Activated CD8-positive, alpha-beta T cell treated with anti-CD3 and anti-CD28 coated beads for 36 hours (primary cell): ENCODE measurements around the gene DPP6. TPM values are rescaled to one million over a fixed set of nuclear protein-coding genes. Genes with fewer than 3 reads are reported as not detected.

ENCODE experiments used
- ATAC-seq: fragments of 200-7000 bp; cut with Tn5 transposase; one replicate; pipeline ENCODE4 v1.10.0; 2021; ENCODE audit warnings: mild to moderate bottlenecking, moderate library complexity
- CTCF ChIA-PET: fragments of 350-600 bp; sonication (Branson Sonifier 250); formaldehyde crosslinking; loops from one replicate; lab custom pipeline; 2021; ENCODE audit warnings: antibody characterized with exemption; lab: Charles Lee
- POLR2A ChIA-PET: fragments of 350-600 bp; sonication (Branson Sonifier 250); formaldehyde crosslinking; loops from one replicate; lab custom pipeline; 2021; ENCODE audit warnings: antibody characterized with exemption; lab: Charles Lee
- DNase-seq: peaks from one replicate; pipeline ENCODE4 v3.0.0-alpha.2; 2020
- H3K27ac Mint-ChIP-seq: one replicate; pipeline ENCODE4 v1.8.0; 2021; ENCODE audit warnings: mild to moderate bottlenecking, mixed read lengths
- H3K27me3 Mint-ChIP-seq: one replicate; pipeline ENCODE4 v1.8.0; 2021; ENCODE audit warnings: mixed read lengths
- H3K36me3 Mint-ChIP-seq: one replicate; pipeline ENCODE4 v1.8.0; 2021; ENCODE audit warnings: low read depth, mixed read lengths
- H3K4me1 Mint-ChIP-seq: one replicate; pipeline ENCODE4 v1.8.0; 2021; ENCODE audit warnings: low read depth, mixed read lengths
- H3K4me3 Mint-ChIP-seq: one replicate; pipeline ENCODE4 v1.8.0; 2021; ENCODE audit warnings: mild to moderate bottlenecking, moderate library complexity, mixed read lengths
- H3K9me3 Mint-ChIP-seq: one replicate; pipeline ENCODE4 v1.8.0; 2021; ENCODE audit warnings: mixed read lengths
- intact Hi-C: fragments of 100-400 bp; cut with micrococcal nuclease; formaldehyde crosslinking; loops from one replicate; pipeline ENCODE4 v1.10.0; 2022
- total RNA-seq, 2 experiments: library from RNA; stranded (reverse); gene quantifications; one replicate each; pipeline ENCODE4 v1.2.3, GENCODE V29; 2021
- TF ChIP-seq, protein P1 (sequence below): fragments of 200-600 bp; IDR thresholded peaks from one replicate; pipeline ENCODE4 v1.8.0; 2022; ENCODE audit warnings: antibody characterized with exemption, mild to moderate bottlenecking

Gene DPP6
- total RNA-seq, 2 experiments from 2014 or later = not detected

DNA sequence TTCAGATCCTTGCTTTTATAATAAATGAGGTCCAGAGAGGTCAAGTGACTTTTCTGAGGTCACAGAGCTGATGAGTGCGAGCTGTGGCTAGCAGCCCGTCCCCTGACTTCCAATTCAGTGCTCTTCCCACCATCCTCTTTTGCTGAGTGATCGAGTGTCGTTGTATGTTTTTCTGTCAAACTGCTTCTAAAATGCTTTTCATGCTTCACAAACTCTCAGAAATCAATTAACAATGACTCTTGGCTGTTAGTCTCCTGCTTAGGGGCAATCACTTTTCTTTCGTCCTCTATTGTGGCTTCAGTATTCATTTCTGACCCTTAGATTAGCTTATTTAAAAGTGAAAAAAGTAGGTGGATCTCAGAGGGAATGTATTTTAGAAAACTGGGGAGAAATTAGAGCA lies 423.7 kb downstream of the DPP6 start:
- Mint-ChIP-seq H3K4me1 (no peaks in the 10 kb centered on the region), H3K4me3 (no peak overlapping the region), H3K9me3 (peaks cover 2% of the 10 kb centered on the region), H3K36me3 (no peaks in the 10 kb centered on the region), H3K27ac (no peak overlapping the region), H3K27me3 (no peaks in the 10 kb centered on the region)
- POLR2A ChIA-PET = no interaction called here
- no peak for DNase-seq
- TF ChIP-seq, protein P1, sequence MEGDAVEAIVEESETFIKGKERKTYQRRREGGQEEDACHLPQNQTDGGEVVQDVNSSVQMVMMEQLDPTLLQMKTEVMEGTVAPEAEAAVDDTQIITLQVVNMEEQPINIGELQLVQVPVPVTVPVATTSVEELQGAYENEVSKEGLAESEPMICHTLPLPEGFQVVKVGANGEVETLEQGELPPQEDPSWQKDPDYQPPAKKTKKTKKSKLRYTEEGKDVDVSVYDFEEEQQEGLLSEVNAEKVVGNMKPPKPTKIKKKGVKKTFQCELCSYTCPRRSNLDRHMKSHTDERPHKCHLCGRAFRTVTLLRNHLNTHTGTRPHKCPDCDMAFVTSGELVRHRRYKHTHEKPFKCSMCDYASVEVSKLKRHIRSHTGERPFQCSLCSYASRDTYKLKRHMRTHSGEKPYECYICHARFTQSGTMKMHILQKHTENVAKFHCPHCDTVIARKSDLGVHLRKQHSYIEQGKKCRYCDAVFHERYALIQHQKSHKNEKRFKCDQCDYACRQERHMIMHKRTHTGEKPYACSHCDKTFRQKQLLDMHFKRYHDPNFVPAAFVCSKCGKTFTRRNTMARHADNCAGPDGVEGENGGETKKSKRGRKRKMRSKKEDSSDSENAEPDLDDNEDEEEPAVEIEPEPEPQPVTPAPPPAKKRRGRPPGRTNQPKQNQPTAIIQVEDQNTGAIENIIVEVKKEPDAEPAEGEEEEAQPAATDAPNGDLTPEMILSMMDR = no peak
- intact Hi-C loops = no loop called here
- no peak for ATAC-seq
- CTCF ChIA-PET = no interaction called here

DNA sequence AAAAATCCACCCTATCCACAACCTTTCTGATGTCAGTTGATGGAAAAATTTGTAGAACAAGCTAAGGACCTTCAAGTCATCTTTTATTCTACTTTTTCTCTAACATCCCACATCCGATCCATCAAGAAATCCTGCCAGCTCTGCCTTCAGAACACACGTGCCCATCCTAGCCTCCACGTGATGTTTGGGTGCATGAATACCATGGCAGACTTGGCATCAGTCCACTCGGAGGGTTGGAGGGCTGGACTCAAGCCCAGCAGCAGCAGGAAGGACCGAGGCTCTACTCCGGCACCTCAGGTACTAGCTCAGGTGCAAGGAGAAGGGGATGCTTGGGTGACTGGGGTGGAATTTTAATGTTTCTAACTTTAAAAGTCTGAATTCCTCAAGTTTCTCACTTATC lies 428.6 kb downstream of the DPP6 start:
- intact Hi-C loops = loop anchor here (10.0 kb wide), 1 partner anchor 56 kb away; no protein-coding TSS in a partner anchor
- Mint-ChIP-seq H3K27me3 (no peaks in the 10 kb centered on the region), H3K27ac (no peak overlapping the region), H3K4me3 (no peak overlapping the region), H3K36me3 (no peaks in the 10 kb centered on the region), H3K9me3 (peaks cover 2% of the 10 kb centered on the region), H3K4me1 (no peaks in the 10 kb centered on the region)
- no peak for ATAC-seq
- DNase-seq = no peak
- ChIA-PET CTCF (interaction anchor here (1.4 kb wide), 1 partner anchor 23 kb away, joined by 3 read pairs; no protein-coding TSS in a partner anchor), POLR2A (no interaction called here)
- TF ChIP-seq, protein P1 = no peak

DNA sequence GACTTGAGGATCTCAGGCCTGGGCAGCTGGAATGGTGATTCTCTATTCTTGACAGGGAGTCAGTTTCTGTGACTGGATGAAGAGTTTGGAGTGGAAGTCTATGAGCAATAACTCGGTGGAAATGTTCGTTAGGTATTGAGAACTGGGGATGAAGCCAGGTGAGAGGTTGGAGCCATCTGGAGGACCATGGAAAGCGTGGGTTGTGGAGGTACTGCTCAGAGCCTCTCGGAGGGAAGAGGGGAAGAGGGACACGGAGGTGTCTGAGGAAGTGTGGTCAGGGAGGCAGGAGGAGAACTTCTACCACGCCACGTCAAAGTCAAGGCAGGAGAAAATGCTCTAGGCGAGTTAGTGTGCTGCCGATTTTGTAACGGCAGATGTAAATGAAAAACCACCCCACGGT lies 430.7 kb downstream of the DPP6 start:
- DNase-seq = no peak
- CTCF ChIA-PET = no interaction called here
- Mint-ChIP-seq H3K4me1 (no peaks in the 10 kb centered on the region), H3K36me3 (no peaks in the 10 kb centered on the region), H3K4me3 (no peak overlapping the region), H3K27ac (no peak overlapping the region), H3K27me3 (no peaks in the 10 kb centered on the region), H3K9me3 (peaks cover 9% of the 10 kb centered on the region)
- TF ChIP-seq, protein P1 = no peak
- POLR2A ChIA-PET = no interaction called here
- ATAC-seq = no peak
- intact Hi-C loops = loop anchor here (10.0 kb wide), 1 partner anchor 58 kb away; no protein-coding TSS in a partner anchor

DNA sequence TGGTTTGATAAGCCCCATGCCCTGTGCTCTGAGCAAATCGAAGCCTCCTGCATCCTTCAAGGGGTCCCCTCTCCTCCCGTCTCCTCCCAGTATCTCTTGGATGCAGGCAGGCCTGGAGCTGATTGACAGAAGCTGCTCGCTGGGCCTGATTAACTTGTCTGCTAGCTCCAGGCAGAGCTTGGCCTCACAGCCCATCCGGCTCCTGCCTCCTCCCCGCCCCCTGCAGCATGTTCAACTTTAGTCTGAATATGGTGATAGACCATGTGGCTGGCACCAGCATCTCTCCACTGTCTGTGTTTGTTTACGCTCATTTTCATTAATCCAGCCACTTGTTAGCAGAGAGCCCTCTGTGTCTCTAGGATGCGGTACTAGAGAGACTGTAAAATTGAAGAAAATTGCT lies 432.2 kb downstream of the DPP6 start:
- ATAC-seq = no peak
- Mint-ChIP-seq H3K4me1 (no peaks in the 10 kb centered on the region), H3K4me3 (no peak overlapping the region), H3K27me3 (no peaks in the 10 kb centered on the region), H3K36me3 (no peaks in the 10 kb centered on the region), H3K9me3 (peaks cover 11% of the 10 kb centered on the region), H3K27ac (no peak overlapping the region)
- POLR2A ChIA-PET = no interaction called here
- intact Hi-C loops = loop anchor here (10.0 kb wide), 1 partner anchor 60 kb away; no protein-coding TSS in a partner anchor
- TF ChIP-seq, protein P1 = no peak
- no peak for DNase-seq
- CTCF ChIA-PET = no interaction called here

DNA sequence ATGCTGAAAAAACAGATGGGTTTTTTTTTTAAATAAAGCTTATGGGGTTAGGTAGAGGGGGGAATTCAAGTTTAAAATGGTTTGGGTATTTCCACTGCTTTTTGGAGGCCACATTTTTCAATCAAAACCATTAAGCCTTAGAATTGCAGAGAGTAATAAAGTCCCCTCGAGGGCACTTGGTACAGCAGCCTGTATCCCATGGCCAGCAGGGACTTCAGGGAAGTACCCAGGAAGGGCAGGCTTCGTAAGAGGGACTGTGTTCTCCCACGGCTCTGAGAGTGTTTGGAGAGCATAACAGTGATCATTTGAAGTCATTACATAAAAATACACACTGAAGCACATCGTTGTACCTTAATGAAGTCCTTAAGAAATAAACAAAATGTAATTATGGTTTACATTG lies 432.7 kb downstream of the DPP6 start:
- Mint-ChIP-seq H3K27ac (no peak overlapping the region), H3K27me3 (no peaks in the 10 kb centered on the region), H3K4me3 (no peak overlapping the region), H3K9me3 (peaks cover 11% of the 10 kb centered on the region), H3K36me3 (no peaks in the 10 kb centered on the region), H3K4me1 (no peaks in the 10 kb centered on the region)
- ATAC-seq = no peak
- DNase-seq = no peak
- TF ChIP-seq, protein P1 = no peak
- ChIA-PET CTCF (no interaction called here), POLR2A (no interaction called here)
- intact Hi-C loops = loop anchor here (10.0 kb wide), 1 partner anchor 60 kb away; no protein-coding TSS in a partner anchor
